NCI-H1436 (cell line): ENCODE data around the gene TENM4.

ENCODE experiments used
- DNase-seq: peaks from one replicate; lab custom pipeline; 2025; lab: John Stamatoyannopoulos, UW

Gene TENM4

GRCh38 chr11:78786086-78786485, 654.7 kb downstream of the TENM4 start:
- no peak for DNase-seq

GRCh38 chr11:78784321-78785061, 656.3 kb downstream of the TENM4 start:
- no peak for DNase-seq

- no peak for DNase-seq
Measured at GRCh38 chr11:78783846-78784245, 657.0 kb downstream of the TENM4 start.

GRCh38 chr11:78783301-78783700, 657.5 kb downstream of the TENM4 start:
- DNase-seq, result no peak

- no peak for DNase-seq
Measured at GRCh38 chr11:78782725-78783124, 658.1 kb downstream of the TENM4 start.

- no peak for DNase-seq
Measured at GRCh38 chr11:78780889-78781288, 659.9 kb downstream of the TENM4 start.

- DNase-seq, result no peak
Measured at GRCh38 chr11:78773492-78773891, 667.3 kb downstream of the TENM4 start.

GRCh38 chr11:78773077-78773476, 667.8 kb downstream of the TENM4 start:
- no peak for DNase-seq

GRCh38 chr11:78772186-78772585, 668.6 kb downstream of the TENM4 start:
- no peak for DNase-seq

- no peak for DNase-seq
Measured at GRCh38 chr11:78770931-78771330, 669.9 kb downstream of the TENM4 start.

- no peak for DNase-seq
Measured at GRCh38 chr11:78768971-78769370, 671.9 kb downstream of the TENM4 start.

- DNase-seq, result no peak
Measured at GRCh38 chr11:78768345-78768744, 672.5 kb downstream of the TENM4 start.

GRCh38 chr11:78767027-78767932, 673.5 kb downstream of the TENM4 start:
- DNase-seq, result no peak

GRCh38 chr11:78764946-78765345, 675.9 kb downstream of the TENM4 start:
- no peak for DNase-seq

- no peak for DNase-seq
Measured at GRCh38 chr11:78763664-78764063, 677.2 kb downstream of the TENM4 start.

- DNase-seq, result no peak
Measured at GRCh38 chr11:78762105-78762504, 678.7 kb downstream of the TENM4 start.

- peak; percentile 3 for DNase-seq
Measured at GRCh38 chr11:78759071-78759470, 681.8 kb downstream of the TENM4 start.

GRCh38 chr11:78753297-78753696, 687.5 kb downstream of the TENM4 start:
- no peak for DNase-seq

- no peak for DNase-seq
Measured at GRCh38 chr11:78752494-78752893, 688.3 kb downstream of the TENM4 start.

GRCh38 chr11:78748918-78749690, 691.7 kb downstream of the TENM4 start:
- peak; percentile 15 for DNase-seq

GRCh38 chr11:78744949-78745348, 695.9 kb downstream of the TENM4 start:
- no peak for DNase-seq

- no peak for DNase-seq
Measured at GRCh38 chr11:78744202-78744601, 696.6 kb downstream of the TENM4 start.
